HCT116 (cell line): Measurements from ENCODE around the gene ILF2.

Source experiments
- CEBPB ChIP-seq: IDR thresholded peaks from 2 replicates; pipeline ENCODE4 v1.6.1; 2012; ENCODE audit warnings: low read depth
- CTCF ChIP-seq, 3 experiments: fragments of 200-600 bp in 1 of 3; sonication (generic) in 1 of 3; IDR thresholded peaks in 2 of 3; conservative IDR thresholded peaks in 1 of 3; 2 replicates each; pipeline ENCODE4 v1.5.1; 2012 to 2017; ENCODE audit warnings: low read depth in 2 of 3, low read length in 2 of 3, antibody characterized with exemption in 1 of 3, borderline replicate concordance in 1 of 3, control low read depth in 1 of 3, mild to moderate bottlenecking in 1 of 3, mixed read lengths in 1 of 3, mixed run types in 1 of 3, moderate library complexity in 1 of 3; ENCODE audit not compliant: insufficient read depth in 1 of 3
- EGR1 ChIP-seq: IDR thresholded peaks from 2 replicates; pipeline ENCODE4 v1.6.1; 2012; ENCODE audit warnings: low read depth
- ELF1 ChIP-seq: IDR thresholded peaks from 2 replicates; pipeline ENCODE4 v1.6.1; 2012; ENCODE audit warnings: low read depth, borderline replicate concordance
- EZH2 ChIP-seq: fragments of 200-600 bp; sonication (generic); IDR thresholded peaks from 2 replicates; pipeline ENCODE4 v1.6.1; 2017; ENCODE audit warnings: antibody characterized with exemption, mixed run types
- FOSL1 ChIP-seq: IDR thresholded peaks from 2 replicates; pipeline ENCODE4 v1.6.1; 2012; ENCODE audit warnings: low read depth
- POLR2A ChIP-seq: IDR thresholded peaks from 2 replicates; pipeline ENCODE4 v1.7.0; 2011; ENCODE audit warnings: borderline replicate concordance; ENCODE audit not compliant: insufficient read depth, insufficient read length; ENCODE audit errors: extremely low read depth
- POLR2AphosphoS5 ChIP-seq: IDR thresholded peaks from 2 replicates; pipeline ENCODE4 v1.6.1; 2011; ENCODE audit warnings: mild to moderate bottlenecking, low read depth, low read length, moderate library complexity
- RAD21 ChIP-seq: IDR thresholded peaks from 2 replicates; pipeline ENCODE4 v1.6.1; 2012; ENCODE audit warnings: low read depth, mild to moderate bottlenecking
- REST ChIP-seq: IDR thresholded peaks from 2 replicates; pipeline ENCODE4 v1.6.1; 2012; ENCODE audit warnings: low read depth
- SIN3A ChIP-seq: IDR thresholded peaks from 2 replicates; pipeline ENCODE4 v1.6.1; 2012; ENCODE audit warnings: low read depth
- YY1 ChIP-seq: IDR thresholded peaks from 2 replicates; pipeline ENCODE4 v1.6.1; 2011; ENCODE audit warnings: low read length, low read depth, moderate library complexity, mild to moderate bottlenecking; ENCODE audit not compliant: insufficient replicate concordance; ENCODE audit errors: extremely low read depth
- ZBTB33 ChIP-seq: IDR thresholded peaks from 2 replicates; pipeline ENCODE4 v1.6.1; 2011; ENCODE audit warnings: mild to moderate bottlenecking, low read length, moderate library complexity; ENCODE audit not compliant: insufficient replicate concordance; ENCODE audit errors: extremely low read depth
- ZFX ChIP-seq: fragments of 450-650 bp; IDR thresholded peaks from 2 replicates; pipeline ENCODE4 v1.6.1; 2017

GRCh38 chr1:153624965-153625611, 45.7 kb downstream of the ILF2 start:
- TF ChIP-seq CTCF (IDR thresholded peaks at IDR 0.05 in 2 of 3, conservative IDR thresholded peaks at IDR 0.05 in 1 of 3; ENCODE audit: borderline replicate concordance in 1 of 3, insufficient read depth in 1 of 3, low read depth in 2 of 3, low read length in 2 of 3) (no peak), REST (no peak), ELF1 (no peak), POLR2A (no peak), POLR2AphosphoS5 (no peak), RAD21 (no peak), YY1 (no peak), ZFX (no peak), EZH2 (no peak), FOSL1 (no peak), EGR1 (no peak), ZBTB33 (no peak), CEBPB (no peak), SIN3A (no peak)
